HepG2 (cell line): ENCODE results near the gene ISLR. TPM values are rescaled to one million over a fixed set of nuclear protein-coding genes. Genes with fewer than 3 reads are reported as not detected.

Experiments used
- CC2D1A ChIP-seq: sonication (generic); formaldehyde crosslinking; IDR thresholded peaks from 2 replicates; pipeline ENCODE4 v1.8.1; 2023; ENCODE audit warnings: mild to moderate bottlenecking, missing genetic modification reagents
- MLLT10 ChIP-seq: sonication (generic); formaldehyde crosslinking; IDR thresholded peaks from 2 replicates; pipeline ENCODE4 v1.4.0; 2020; ENCODE audit warnings: missing genetic modification reagents
- SIN3A ChIP-seq: IDR thresholded peaks from 2 replicates; pipeline ENCODE4 v1.6.1; 2011; ENCODE audit warnings: low read depth, mild to moderate bottlenecking, control low read depth, low read length, borderline replicate concordance
- WIZ ChIP-seq: sonication (generic); formaldehyde crosslinking; IDR thresholded peaks from 2 replicates; pipeline ENCODE4 v1.5.1; 2020; ENCODE audit warnings: mild to moderate bottlenecking, missing genetic modification reagents
- XBP1 ChIP-seq: sonication (generic); formaldehyde crosslinking; IDR thresholded peaks from 2 replicates; pipeline ENCODE4 v1.5.0; 2020; ENCODE audit warnings: missing genetic modification reagents
- ZFP37 ChIP-seq: sonication (generic); formaldehyde crosslinking; IDR thresholded peaks from 2 replicates; pipeline ENCODE4 v1.4.0; 2020; ENCODE audit warnings: missing genetic modification reagents, borderline replicate concordance
- polyA plus RNA-seq, 8 experiments: library from polyadenylated mRNA; depleted of rRNA in 3 of 8; stranded (reverse) in 7 of 8; unstranded in 1 of 8; fragments of >200 nt; fragmentation: Illumina TruSeq in 4 of 8; extraction: Trizol in 4 of 8; gene quantifications; 2 replicates each; pipeline versions ENCODE4 v1.2.1 to v1.2.3, GENCODE V29; 2011 to 2016; ENCODE audit warnings: low read depth in 4 of 8, missing spikeins in 1 of 8, mixed read lengths in 1 of 8; ENCODE audit not compliant: insufficient read depth in 1 of 8
- total RNA-seq, 5 experiments: library from RNA; depleted of rRNA; stranded (reverse); fragments of >200 nt; fragmentation: Illumina TruSeq; extraction: Trizol; gene quantifications; 2 replicates each; pipeline ENCODE4 v1.2.3, GENCODE V29; 2016; ENCODE audit warnings: low read depth in 1 of 5
- TF ChIP-seq, protein P1 (sequence below): sonication (generic); formaldehyde crosslinking; IDR thresholded peaks from 2 replicates; pipeline ENCODE4 v1.4.0; 2020; ENCODE audit warnings: missing genetic modification reagents
- TF ChIP-seq, protein P2 (sequence below), 2 experiments: sonication (generic) in 1 of 2; formaldehyde crosslinking in 1 of 2; IDR thresholded peaks; 2 replicates each; pipeline versions ENCODE4 v1.4.0 to v1.6.1; 2018 to 2020; ENCODE audit warnings: missing genetic modification reagents in 2 of 2, borderline replicate concordance in 1 of 2, low read depth in 1 of 2, mild to moderate bottlenecking in 1 of 2, missing biosample characterization in 1 of 2
- TF ChIP-seq, protein P3 (sequence below): sonication (generic); formaldehyde crosslinking; IDR thresholded peaks from 2 replicates; pipeline ENCODE4 v1.5.0; 2020; ENCODE audit warnings: mild to moderate bottlenecking, missing genetic modification reagents, borderline replicate concordance

ISLR gene
- total and polyA plus RNA-seq, 2 of the 13 experiments (the other 11 are each of a cell fraction or from before 2014, with no cell fraction given): not detected

DNA sequence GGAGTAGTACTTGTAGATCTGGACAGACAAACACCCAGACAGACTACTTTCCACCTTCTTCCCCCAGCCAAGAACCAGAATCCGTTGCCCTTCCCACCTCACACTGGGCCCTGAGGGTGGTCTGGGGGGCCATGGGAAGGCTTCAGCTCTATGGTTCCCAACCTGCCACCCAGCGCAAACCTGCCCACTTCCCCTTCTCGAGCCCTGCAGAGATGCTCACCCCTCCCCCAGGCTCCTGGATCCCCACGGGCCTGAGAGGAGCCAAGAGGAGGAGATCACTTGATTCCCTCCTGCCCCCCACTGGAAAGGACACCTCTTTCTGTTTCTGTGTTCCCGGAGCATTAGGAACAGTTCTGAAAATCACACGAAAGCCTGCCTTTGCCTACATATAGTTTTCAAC, 20.4 kb downstream of the ISLR start (continued):
- TF ChIP-seq, protein P1, sequence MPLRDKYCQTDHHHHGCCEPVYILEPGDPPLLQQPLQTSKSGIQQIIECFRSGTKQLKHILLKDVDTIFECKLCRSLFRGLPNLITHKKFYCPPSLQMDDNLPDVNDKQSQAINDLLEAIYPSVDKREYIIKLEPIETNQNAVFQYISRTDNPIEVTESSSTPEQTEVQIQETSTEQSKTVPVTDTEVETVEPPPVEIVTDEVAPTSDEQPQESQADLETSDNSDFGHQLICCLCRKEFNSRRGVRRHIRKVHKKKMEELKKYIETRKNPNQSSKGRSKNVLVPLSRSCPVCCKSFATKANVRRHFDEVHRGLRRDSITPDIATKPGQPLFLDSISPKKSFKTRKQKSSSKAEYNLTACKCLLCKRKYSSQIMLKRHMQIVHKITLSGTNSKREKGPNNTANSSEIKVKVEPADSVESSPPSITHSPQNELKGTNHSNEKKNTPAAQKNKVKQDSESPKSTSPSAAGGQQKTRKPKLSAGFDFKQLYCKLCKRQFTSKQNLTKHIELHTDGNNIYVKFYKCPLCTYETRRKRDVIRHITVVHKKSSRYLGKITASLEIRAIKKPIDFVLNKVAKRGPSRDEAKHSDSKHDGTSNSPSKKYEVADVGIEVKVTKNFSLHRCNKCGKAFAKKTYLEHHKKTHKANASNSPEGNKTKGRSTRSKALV (CRISPR knock-in tag): no peak
- TF ChIP-seq, protein P2, sequence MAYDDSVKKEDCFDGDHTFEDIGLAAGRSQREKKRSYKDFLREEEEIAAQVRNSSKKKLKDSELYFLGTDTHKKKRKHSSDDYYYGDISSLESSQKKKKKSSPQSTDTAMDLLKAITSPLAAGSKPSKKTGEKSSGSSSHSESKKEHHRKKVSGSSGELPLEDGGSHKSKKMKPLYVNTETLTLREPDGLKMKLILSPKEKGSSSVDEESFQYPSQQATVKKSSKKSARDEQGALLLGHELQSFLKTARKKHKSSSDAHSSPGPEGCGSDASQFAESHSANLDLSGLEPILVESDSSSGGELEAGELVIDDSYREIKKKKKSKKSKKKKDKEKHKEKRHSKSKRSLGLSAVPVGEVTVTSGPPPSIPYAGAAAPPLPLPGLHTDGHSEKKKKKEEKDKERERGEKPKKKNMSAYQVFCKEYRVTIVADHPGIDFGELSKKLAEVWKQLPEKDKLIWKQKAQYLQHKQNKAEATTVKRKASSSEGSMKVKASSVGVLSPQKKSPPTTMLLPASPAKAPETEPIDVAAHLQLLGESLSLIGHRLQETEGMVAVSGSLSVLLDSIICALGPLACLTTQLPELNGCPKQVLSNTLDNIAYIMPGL (CRISPR knock-in tag; IDR thresholded peaks at IDR 0.05; ENCODE audit: borderline replicate concordance in 1 of 2, low read depth in 1 of 2): no peak
- TF ChIP-seq XBP1 (no peak), MLLT10 (CRISPR knock-in tag) (no peak), WIZ (CRISPR knock-in tag) (no peak), SIN3A (no peak), ZFP37 (CRISPR knock-in tag) (no peak), CC2D1A (no peak)
- TF ChIP-seq, protein P3, sequence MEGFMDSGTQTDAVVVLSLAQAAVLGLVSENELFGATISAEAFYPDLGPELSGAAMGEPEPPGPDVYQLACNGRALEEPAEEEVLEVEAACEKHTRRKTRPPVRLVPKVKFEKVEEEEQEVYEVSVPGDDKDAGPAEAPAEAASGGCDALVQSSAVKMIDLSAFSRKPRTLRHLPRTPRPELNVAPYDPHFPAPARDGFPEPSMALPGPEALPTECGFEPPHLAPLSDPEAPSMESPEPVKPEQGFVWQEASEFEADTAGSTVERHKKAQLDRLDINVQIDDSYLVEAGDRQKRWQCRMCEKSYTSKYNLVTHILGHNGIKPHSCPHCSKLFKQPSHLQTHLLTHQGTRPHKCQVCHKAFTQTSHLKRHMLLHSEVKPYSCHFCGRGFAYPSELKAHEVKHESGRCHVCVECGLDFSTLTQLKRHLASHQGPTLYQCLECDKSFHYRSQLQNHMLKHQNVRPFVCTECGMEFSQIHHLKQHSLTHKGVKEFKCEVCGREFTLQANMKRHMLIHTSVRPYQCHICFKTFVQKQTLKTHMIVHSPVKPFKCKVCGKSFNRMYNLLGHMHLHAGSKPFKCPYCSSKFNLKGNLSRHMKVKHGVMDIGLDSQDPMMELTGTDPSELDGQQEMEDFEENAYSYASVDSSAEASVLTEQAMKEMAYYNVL (CRISPR knock-in tag): no peak
